ENCODE results near the gene INTS1.

Gene INTS1

GRCh38 chr7:1449501-1449900 is 54.7 kb downstream of the INTS1 start:
- H3K79me2 ChIP-seq (ENCODE audit: insufficient read depth, low read depth): no peaks in the 10 kb centered on the region
- no peak overlapping the region for H3K4me2 ChIP-seq
- H3K4me1 ChIP-seq (ENCODE audit: low read depth, poor library complexity, severe bottlenecking): no peaks in the 10 kb centered on the region
- H4K20me1 ChIP-seq (ENCODE audit: insufficient read depth): no peaks in the 10 kb centered on the region
- no peak overlapping the region for H3K27ac ChIP-seq
- peaks cover 46% of the 10 kb centered on the region for H3K27me3 ChIP-seq (ENCODE audit: insufficient read depth, low read depth)
- H3K36me3 ChIP-seq (ENCODE audit: insufficient read depth): no peaks in the 10 kb centered on the region
- H3K4me3 ChIP-seq (IDR thresholded peaks at IDR 0.05; ENCODE audit: insufficient read depth, low read depth, low read length): no peak overlapping the region
- H3K9ac ChIP-seq: no peak overlapping the region
- no peak overlapping the region for H2AFZ ChIP-seq (ENCODE audit: low read depth)
- TF ChIP-seq CTCF (conservative IDR thresholded peaks at IDR 0.05; ENCODE audit: low read depth, low read length): no peak

GRCh38 chr7:1448958-1449357 is 55.2 kb downstream of the INTS1 start:
- Histone ChIP-seq H3K27me3 (ENCODE audit: insufficient read depth, low read depth) (peaks cover 44% of the 10 kb centered on the region), H3K36me3 (ENCODE audit: insufficient read depth) (no peaks in the 10 kb centered on the region), H4K20me1 (ENCODE audit: insufficient read depth) (no peaks in the 10 kb centered on the region), H3K79me2 (ENCODE audit: insufficient read depth, low read depth) (no peaks in the 10 kb centered on the region), H3K9ac (no peak overlapping the region), H3K4me1 (ENCODE audit: low read depth, poor library complexity, severe bottlenecking) (no peaks in the 10 kb centered on the region), H3K27ac (no peak overlapping the region), H3K4me3 (IDR thresholded peaks at IDR 0.05; ENCODE audit: insufficient read depth, low read depth, low read length) (no peak overlapping the region), H2AFZ (ENCODE audit: low read depth) (no peak overlapping the region), H3K4me2 (no peak overlapping the region)
- no peak for TF ChIP-seq CTCF (conservative IDR thresholded peaks at IDR 0.05; ENCODE audit: low read depth, low read length)

GRCh38 chr7:1447551-1448244 is 56.5 kb downstream of the INTS1 start:
- no peaks in the 10 kb centered on the region for H3K79me2 ChIP-seq (ENCODE audit: insufficient read depth, low read depth)
- H3K27me3 ChIP-seq (ENCODE audit: insufficient read depth, low read depth): peaks cover 35% of the 10 kb centered on the region
- no peak overlapping the region for H3K27ac ChIP-seq
- no peak overlapping the region for H3K4me2 ChIP-seq
- H2AFZ ChIP-seq (ENCODE audit: low read depth): no peak overlapping the region
- no peak overlapping the region for H3K9ac ChIP-seq
- no peaks in the 10 kb centered on the region for H3K4me1 ChIP-seq (ENCODE audit: low read depth, poor library complexity, severe bottlenecking)
- no peaks in the 10 kb centered on the region for H3K36me3 ChIP-seq (ENCODE audit: insufficient read depth)
- no peaks in the 10 kb centered on the region for H4K20me1 ChIP-seq (ENCODE audit: insufficient read depth)
- no peak for TF ChIP-seq CTCF (conservative IDR thresholded peaks at IDR 0.05; ENCODE audit: low read depth, low read length)
- H3K4me3 ChIP-seq (IDR thresholded peaks at IDR 0.05; ENCODE audit: insufficient read depth, low read depth, low read length): no peak overlapping the region

- Histone ChIP-seq H3K79me2 (ENCODE audit: insufficient read depth, low read depth) (no peaks in the 10 kb centered on the region), H2AFZ (ENCODE audit: low read depth) (no peak overlapping the region), H3K27me3 (ENCODE audit: insufficient read depth, low read depth) (peaks cover 35% of the 10 kb centered on the region; the same call in 1 of the 2 replicates), H3K36me3 (ENCODE audit: insufficient read depth) (no peaks in the 10 kb centered on the region), H3K27ac (no peak overlapping the region), H3K9ac (no peak overlapping the region), H3K4me1 (ENCODE audit: low read depth, poor library complexity, severe bottlenecking) (peaks cover 2% of the 10 kb centered on the region), H3K4me3 (IDR thresholded peaks at IDR 0.05; ENCODE audit: insufficient read depth, low read depth, low read length) (no peak overlapping the region), H4K20me1 (ENCODE audit: insufficient read depth) (no peaks in the 10 kb centered on the region), H3K4me2 (no peak overlapping the region)
- TF ChIP-seq CTCF (conservative IDR thresholded peaks at IDR 0.05; ENCODE audit: low read depth, low read length): no peak
These were observed 57.1 kb downstream of the INTS1 start for GRCh38 chr7:1447112-1447511.
